GM18870 (cell line): ENCODE measurements around the gene PHF19.

Source experiments
- ATAC-seq: cut with Tn5 transposase; IDR thresholded peaks from one replicate; pipeline ENCODE4 v1.9.1; 2021; ENCODE audit warnings: moderate library complexity; ENCODE audit not compliant: unreplicated experiment

Gene PHF19

DNA sequence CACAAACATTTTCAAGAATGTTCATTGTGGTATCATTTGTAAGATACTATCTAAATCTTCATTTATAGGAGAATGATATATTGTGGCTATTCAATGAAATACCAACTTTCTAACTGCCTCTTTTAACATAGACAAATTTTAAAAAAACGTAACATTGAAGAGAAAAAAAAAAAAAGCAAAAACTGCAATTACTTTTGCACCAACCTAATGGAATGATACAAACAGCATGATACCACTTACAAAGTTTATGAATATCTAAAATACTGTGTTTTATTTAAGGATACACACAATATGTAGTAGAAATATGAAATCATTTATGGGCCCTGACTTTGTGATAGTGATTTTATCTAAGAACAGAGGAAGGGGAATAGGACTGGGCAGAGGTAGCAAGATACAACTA is 58.4 kb downstream of the PHF19 start:
- no peak for ATAC-seq

DNA sequence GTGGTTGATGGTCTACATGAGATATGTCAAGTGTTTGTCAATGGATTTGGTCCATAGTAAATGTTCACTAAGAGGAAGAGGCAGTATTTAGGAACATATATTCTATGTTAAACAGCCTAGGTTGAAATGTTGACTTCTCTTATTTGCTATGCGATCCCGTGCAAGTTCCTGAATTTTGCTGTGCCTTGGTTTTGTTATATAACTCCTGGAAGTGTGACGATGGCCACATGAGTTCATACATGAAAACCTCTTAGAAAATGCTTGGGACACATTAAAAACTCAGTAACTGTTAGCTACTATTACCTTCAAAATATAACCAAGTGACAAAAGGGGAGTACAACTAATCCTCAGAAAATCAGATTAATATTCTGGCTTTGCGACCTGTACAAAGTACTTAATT is 61.9 kb downstream of the PHF19 start:
- no peak for ATAC-seq

DNA sequence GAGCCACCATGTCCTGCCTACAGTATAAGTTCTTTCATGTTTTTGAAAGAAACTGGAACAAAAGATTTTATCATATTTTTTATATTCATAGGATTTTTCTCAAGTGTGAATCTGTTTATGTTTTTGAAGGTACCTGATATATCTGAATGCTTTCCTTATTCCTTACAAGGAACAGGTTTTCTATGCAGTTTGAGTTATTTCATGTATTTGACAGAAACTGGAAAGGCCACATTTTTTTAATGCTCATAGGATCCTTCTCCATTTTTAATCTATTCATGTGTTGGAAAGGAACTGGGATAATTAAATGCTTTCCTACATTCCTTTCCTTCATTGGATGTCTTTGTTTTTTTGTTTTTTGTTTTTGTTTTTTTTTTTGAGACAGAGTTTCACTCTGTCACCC is 68.1 kb downstream of the PHF19 start:
- no peak for ATAC-seq

DNA sequence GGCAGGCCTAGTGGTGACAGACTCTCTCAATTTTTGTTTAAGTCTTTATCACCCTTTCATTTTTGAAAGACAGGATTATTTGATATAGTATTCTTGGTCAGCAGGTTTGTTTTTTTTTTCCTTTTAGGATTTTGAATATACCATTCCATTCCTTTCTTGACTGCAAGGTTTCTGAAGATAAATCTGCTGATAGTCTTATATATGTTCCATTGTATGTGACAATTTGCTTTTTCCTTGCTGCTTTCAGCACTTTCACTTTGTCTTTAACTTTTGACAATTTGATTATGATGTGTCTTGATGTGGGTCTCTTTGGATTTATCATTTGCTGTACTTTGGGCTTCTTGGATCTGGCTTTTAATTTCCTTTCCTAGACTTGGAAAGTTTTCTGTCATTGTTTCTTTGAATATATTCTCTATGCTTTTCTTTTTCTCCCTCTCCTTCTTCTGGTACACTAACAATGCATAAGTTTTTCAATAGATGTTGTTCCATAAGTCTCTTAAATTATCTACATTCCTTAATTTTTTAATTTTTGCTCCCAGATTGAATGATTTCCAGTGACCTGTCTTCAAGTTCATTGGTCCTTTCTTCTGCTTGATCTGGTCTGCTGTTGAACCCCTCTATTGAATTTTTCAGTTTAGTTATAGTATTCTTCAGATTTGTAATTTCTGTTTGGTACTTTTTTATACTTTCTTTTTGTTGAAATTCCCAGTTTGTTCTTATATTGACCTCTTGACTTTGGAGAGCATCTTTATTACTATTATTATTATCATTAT is 69.2 kb downstream of the PHF19 start:
- no peak for ATAC-seq
